22Rv1 (cell line): ENCODE measurements around the gene TPH1.

Source experiments
- CTCF ChIP-seq: fragments of 450-650 bp; IDR thresholded peaks from 2 replicates; pipeline ENCODE4 v1.5.1; 2017; ENCODE audit warnings: mild to moderate bottlenecking
- ZFX ChIP-seq: fragments of 450-650 bp; IDR thresholded peaks from 2 replicates; pipeline ENCODE4 v1.6.1; 2017; ENCODE audit warnings: antibody characterized with exemption, borderline replicate concordance

- no peak for TF ChIP-seq CTCF
- TF ChIP-seq ZFX, result no peak
These were observed 25.1 kb upstream of the TPH1 start for GRCh38 chr11:18071098-18071705.
